IMR-90 (cell line): ENCODE data around the gene GATD1.

Experiments used
- BHLHE40 ChIP-seq: fragments of 150-350 bp; IDR thresholded peaks from 2 replicates; pipeline ENCODE4 v1.6.1; 2016; ENCODE audit warnings: mild to moderate bottlenecking, low read depth, low read length
- CEBPB ChIP-seq: IDR thresholded peaks from 2 replicates; pipeline ENCODE4 v1.6.1; 2012; ENCODE audit warnings: low read depth, low read length, improper control_type of control experiment
- CTCF ChIP-seq: conservative IDR thresholded peaks from 2 replicates; pipeline ENCODE4 v1.5.1; 2012; ENCODE audit warnings: mild to moderate bottlenecking, low read depth, low read length, improper control_type of control experiment
- MAFK ChIP-seq: IDR thresholded peaks from 2 replicates; pipeline ENCODE4 v1.6.1; 2012; ENCODE audit warnings: low read depth, low read length, improper control_type of control experiment
- MAZ ChIP-seq: IDR thresholded peaks from 2 replicates; pipeline ENCODE4 v1.6.1; 2012; ENCODE audit warnings: low read depth, mild to moderate bottlenecking, low read length, improper control_type of control experiment, moderate library complexity, borderline replicate concordance
- MXI1 ChIP-seq: IDR thresholded peaks from 2 replicates; pipeline ENCODE4 v1.6.1; 2012; ENCODE audit warnings: low read depth, mild to moderate bottlenecking, low read length, moderate library complexity, borderline replicate concordance
- NFE2L2 ChIP-seq: fragments of 150-350 bp; IDR thresholded peaks from 2 replicates; pipeline ENCODE4 v1.6.1; 2016; ENCODE audit warnings: low read depth, mild to moderate bottlenecking, low read length
- POLR2A ChIP-seq: IDR thresholded peaks from 2 replicates; pipeline ENCODE4 v1.6.1; 2012; ENCODE audit warnings: mild to moderate bottlenecking, low read depth, low read length
- RAD21 ChIP-seq: IDR thresholded peaks from 2 replicates; pipeline ENCODE4 v1.6.1; 2012; ENCODE audit warnings: low read length, improper control_type of control experiment
- RCOR1 ChIP-seq: IDR thresholded peaks from 2 replicates; pipeline ENCODE4 v1.6.1; 2012; ENCODE audit warnings: mild to moderate bottlenecking, low read length, improper control_type of control experiment; ENCODE audit not compliant: insufficient replicate concordance
- RFX5 ChIP-seq: IDR thresholded peaks from 2 replicates; pipeline ENCODE4 v1.8.0; 2012; ENCODE audit warnings: low read depth, mild to moderate bottlenecking, low read length, moderate library complexity
- SMC3 ChIP-seq: fragments of 150-350 bp; IDR thresholded peaks from 2 replicates; pipeline ENCODE4 v1.6.1; 2016; ENCODE audit warnings: low read depth, mild to moderate bottlenecking, antibody characterized with exemption, low read length, moderate library complexity
- TF ChIP-seq, protein P1 (sequence below): fragments of 150-350 bp; IDR thresholded peaks from 2 replicates; pipeline ENCODE4 v1.6.1; 2016; ENCODE audit warnings: low read depth, mild to moderate bottlenecking, low read length, moderate library complexity, borderline replicate concordance
- TF ChIP-seq, protein P2 (sequence below): fragments of 150-350 bp; IDR thresholded peaks from 2 replicates; pipeline ENCODE4 v1.6.1; 2017; ENCODE audit warnings: mild to moderate bottlenecking, antibody characterized with exemption, low read length, low read depth

DNA sequence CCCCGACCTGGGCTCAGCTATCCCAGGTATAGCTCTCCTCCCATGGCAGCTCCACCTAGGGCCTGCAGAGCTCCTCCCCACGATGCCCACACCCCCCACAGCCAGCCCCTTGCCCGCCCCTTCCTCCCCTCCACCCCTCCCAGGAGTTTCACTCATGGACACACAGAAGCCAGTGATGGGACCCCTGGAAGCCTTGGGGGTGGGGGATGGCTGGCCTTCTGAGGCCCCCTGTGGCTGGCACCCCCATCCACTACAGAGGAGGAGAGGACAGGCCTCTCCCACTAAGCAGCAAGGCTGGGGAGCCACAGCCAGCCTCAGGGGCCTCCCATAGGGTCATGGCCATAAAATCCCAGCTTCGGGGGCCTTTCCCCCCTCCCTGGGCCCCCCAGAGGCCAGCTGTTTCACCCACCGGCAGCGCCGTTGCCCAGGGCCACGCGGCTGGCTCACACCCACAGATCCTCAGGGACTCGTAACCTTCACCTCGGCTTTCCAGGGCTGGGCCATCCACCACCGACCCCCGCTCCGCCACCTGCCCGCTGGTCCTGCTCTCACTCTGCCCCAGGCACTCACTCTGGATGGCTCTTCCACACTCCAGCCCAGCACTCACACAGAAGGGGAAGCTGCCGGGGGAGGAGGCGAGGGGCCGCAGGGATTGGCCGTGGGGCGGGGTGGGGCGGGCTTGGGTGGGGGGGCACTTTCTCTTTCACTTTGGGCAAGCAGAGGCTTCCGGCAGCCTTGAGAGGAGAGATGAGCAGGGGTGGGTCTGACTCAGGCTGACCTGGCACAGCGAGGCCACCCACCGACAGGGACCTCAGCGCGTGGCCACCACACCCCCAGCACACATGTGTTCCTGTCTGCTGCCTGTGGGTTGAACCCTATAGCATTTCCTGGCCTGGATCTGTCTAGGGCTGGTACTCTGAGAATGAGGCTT lies 18.6 kb upstream of the GATD1 start:
- TF ChIP-seq CTCF (no peak), SMC3 (no peak), MXI1 (peak; percentile 100), RAD21 (no peak), CEBPB (no peak), POLR2A (peak; percentile 73), NFE2L2 (no peak), BHLHE40 (peak; percentile 68; the same call in 1 of the 2 replicates), RCOR1 (no peak), MAZ (0 out of 2 replicates have a peak, but pooled peaks have one; percentile 21), MAFK (no peak), RFX5 (no peak)
- TF ChIP-seq, protein P1, sequence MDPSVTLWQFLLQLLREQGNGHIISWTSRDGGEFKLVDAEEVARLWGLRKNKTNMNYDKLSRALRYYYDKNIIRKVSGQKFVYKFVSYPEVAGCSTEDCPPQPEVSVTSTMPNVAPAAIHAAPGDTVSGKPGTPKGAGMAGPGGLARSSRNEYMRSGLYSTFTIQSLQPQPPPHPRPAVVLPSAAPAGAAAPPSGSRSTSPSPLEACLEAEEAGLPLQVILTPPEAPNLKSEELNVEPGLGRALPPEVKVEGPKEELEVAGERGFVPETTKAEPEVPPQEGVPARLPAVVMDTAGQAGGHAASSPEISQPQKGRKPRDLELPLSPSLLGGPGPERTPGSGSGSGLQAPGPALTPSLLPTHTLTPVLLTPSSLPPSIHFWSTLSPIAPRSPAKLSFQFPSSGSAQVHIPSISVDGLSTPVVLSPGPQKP, result no peak
- TF ChIP-seq, protein P2, sequence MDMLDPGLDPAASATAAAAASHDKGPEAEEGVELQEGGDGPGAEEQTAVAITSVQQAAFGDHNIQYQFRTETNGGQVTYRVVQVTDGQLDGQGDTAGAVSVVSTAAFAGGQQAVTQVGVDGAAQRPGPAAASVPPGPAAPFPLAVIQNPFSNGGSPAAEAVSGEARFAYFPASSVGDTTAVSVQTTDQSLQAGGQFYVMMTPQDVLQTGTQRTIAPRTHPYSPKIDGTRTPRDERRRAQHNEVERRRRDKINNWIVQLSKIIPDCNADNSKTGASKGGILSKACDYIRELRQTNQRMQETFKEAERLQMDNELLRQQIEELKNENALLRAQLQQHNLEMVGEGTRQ, result 0 out of 2 replicates have a peak, but pooled peaks have one; percentile 12
